Panc1 (cell line): ENCODE data around the gene ZNF609.

Experiments used
- POLR2AphosphoS5 ChIP-seq: IDR thresholded peaks from 2 replicates; pipeline ENCODE4 v1.6.1; 2012; ENCODE audit warnings: mild to moderate bottlenecking, low read depth, low read length, moderate library complexity
- TF ChIP-seq, protein P1 (sequence below): fragments of 450-650 bp; IDR thresholded peaks from 2 replicates; pipeline ENCODE4 v1.5.1; 2017; ENCODE audit warnings: mild to moderate bottlenecking
- TF ChIP-seq, protein P2 (sequence below), 2 experiments: IDR thresholded peaks; 2 replicates each; pipeline ENCODE4 v1.6.1; 2011 to 2012; ENCODE audit warnings: low read depth in 2 of 2, control low read depth in 1 of 2, low read length in 1 of 2, mild to moderate bottlenecking in 1 of 2, moderate library complexity in 1 of 2; ENCODE audit not compliant: insufficient read depth in 1 of 2

DNA sequence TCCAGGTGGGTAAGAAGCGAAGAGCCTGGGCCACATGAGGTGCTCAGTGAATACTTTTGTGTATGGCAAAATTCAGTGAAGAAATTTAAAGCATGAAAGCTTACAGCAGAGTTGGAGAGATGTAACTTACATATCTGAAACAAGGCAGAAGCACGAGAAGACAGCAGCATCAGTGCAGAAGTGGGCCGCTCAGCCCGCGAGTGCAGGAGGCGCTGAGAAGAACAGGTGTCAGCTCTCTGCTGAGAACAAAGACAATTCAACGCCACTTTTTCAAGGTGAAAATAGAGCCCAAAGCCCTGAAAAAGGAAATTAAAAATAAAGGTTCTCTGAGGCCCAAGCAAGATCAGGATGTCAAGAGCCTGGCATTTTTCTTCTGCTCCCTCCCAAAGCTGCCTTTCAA is 256.8 kb downstream of the ZNF609 start:
- TF ChIP-seq, protein P1, sequence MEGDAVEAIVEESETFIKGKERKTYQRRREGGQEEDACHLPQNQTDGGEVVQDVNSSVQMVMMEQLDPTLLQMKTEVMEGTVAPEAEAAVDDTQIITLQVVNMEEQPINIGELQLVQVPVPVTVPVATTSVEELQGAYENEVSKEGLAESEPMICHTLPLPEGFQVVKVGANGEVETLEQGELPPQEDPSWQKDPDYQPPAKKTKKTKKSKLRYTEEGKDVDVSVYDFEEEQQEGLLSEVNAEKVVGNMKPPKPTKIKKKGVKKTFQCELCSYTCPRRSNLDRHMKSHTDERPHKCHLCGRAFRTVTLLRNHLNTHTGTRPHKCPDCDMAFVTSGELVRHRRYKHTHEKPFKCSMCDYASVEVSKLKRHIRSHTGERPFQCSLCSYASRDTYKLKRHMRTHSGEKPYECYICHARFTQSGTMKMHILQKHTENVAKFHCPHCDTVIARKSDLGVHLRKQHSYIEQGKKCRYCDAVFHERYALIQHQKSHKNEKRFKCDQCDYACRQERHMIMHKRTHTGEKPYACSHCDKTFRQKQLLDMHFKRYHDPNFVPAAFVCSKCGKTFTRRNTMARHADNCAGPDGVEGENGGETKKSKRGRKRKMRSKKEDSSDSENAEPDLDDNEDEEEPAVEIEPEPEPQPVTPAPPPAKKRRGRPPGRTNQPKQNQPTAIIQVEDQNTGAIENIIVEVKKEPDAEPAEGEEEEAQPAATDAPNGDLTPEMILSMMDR, result no peak
- TF ChIP-seq POLR2AphosphoS5, result no peak
- TF ChIP-seq, protein P2, sequence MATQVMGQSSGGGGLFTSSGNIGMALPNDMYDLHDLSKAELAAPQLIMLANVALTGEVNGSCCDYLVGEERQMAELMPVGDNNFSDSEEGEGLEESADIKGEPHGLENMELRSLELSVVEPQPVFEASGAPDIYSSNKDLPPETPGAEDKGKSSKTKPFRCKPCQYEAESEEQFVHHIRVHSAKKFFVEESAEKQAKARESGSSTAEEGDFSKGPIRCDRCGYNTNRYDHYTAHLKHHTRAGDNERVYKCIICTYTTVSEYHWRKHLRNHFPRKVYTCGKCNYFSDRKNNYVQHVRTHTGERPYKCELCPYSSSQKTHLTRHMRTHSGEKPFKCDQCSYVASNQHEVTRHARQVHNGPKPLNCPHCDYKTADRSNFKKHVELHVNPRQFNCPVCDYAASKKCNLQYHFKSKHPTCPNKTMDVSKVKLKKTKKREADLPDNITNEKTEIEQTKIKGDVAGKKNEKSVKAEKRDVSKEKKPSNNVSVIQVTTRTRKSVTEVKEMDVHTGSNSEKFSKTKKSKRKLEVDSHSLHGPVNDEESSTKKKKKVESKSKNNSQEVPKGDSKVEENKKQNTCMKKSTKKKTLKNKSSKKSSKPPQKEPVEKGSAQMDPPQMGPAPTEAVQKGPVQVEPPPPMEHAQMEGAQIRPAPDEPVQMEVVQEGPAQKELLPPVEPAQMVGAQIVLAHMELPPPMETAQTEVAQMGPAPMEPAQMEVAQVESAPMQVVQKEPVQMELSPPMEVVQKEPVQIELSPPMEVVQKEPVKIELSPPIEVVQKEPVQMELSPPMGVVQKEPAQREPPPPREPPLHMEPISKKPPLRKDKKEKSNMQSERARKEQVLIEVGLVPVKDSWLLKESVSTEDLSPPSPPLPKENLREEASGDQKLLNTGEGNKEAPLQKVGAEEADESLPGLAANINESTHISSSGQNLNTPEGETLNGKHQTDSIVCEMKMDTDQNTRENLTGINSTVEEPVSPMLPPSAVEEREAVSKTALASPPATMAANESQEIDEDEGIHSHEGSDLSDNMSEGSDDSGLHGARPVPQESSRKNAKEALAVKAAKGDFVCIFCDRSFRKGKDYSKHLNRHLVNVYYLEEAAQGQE (IDR thresholded peaks at IDR 0.05; ENCODE audit: insufficient read depth in 1 of 2, low read depth in 2 of 2, low read length in 1 of 2), result no peak
